ENCODE measurements around the gene TSTD2. TPM values are rescaled to one million over a fixed set of nuclear protein-coding genes. Genes with fewer than 3 reads are reported as not detected.

Gene TSTD2
- total and polyA plus RNA-seq, 4 donors, result 5.8 to 27.2 (median 18.1) TPM

DNA sequence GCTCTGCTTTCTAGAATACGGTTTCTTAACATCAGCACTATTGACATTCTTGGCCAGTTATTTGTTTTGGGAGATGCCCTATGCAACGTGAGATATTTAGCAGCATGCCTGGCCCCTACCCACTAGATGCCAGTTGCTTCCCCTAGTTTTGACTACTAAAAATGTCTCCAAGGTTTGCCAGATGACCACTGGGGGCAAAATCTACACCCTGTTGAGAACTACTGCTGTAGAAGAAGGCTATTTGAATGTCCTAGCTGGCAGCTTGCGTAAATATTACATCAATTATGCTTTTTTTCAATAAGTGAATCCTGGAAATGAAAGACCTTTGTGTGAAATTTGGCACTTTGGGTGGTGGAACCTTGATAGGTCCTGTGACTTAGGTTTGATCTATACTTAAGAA is 5.5 kb upstream of the TSTD2 start:
- Histone ChIP-seq H3K27me3 (ENCODE audit: control insufficient read depth in 1 of 2, insufficient read depth in 2 of 2, low read length in 1 of 2) (no peaks in the 10 kb centered on the region), H3K4me3 (ENCODE audit: low read length in 2 of 2) (no peak overlapping the region), H3K27ac (ENCODE audit: low read depth in 1 of 2, low read length in 2 of 2) (no peak overlapping the region), H3K4me1 (ENCODE audit: control insufficient read depth in 1 of 2, insufficient read depth in 2 of 2, low read length in 2 of 2) (peaks cover 0 to 10% of the 10 kb centered on the region in 2 donors), H3K9me3 (ENCODE audit: control insufficient read depth, low read length) (no peaks in the 10 kb centered on the region), H3K36me3 (ENCODE audit: control insufficient read depth in 1 of 2, insufficient read depth in 2 of 2, low read length in 1 of 2) (peaks cover 0 to 2% of the 10 kb centered on the region in 2 donors)
- intact Hi-C loops (cut with DNase I), result no loop called here
- 51% methylated on average over 3 of the region's 3 CpGs for whole genome bisulfite sequencing, 2 donors
- ATAC-seq (ENCODE audit: low FRiP score) (no peak), DNase-seq (no peak)

DNA sequence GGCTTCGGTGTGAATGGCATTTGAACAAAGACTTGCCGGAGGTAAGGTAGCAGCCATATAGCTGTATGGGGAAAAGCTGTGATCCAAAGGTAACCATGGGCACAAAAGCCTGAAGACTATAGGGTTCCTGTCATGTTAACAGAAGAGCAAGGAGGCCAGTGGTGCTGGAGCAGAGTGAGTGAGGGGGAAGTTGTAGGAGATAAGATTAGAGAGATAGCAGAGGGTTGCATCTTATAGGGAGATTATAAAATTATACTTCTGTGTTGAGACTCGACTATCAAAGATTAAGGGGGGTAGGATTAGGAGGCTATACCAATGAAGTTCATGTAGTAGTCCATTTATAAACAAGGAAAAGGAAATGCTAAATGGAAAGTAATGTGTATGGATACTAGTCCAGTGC is 3.7 kb upstream of the TSTD2 start:
- H3K4me1 ChIP-seq (ENCODE audit: control insufficient read depth in 1 of 2, insufficient read depth in 2 of 2, low read length in 2 of 2), result peaks cover 0 to 10% of the 10 kb centered on the region in 2 donors
- no peak overlapping the region for H3K4me3 ChIP-seq (ENCODE audit: low read length in 2 of 2)
- no peaks in the 10 kb centered on the region for H3K27me3 ChIP-seq (ENCODE audit: control insufficient read depth in 1 of 2, insufficient read depth in 2 of 2, low read length in 1 of 2)
- no peak for ATAC-seq (ENCODE audit: low FRiP score)
- H3K27ac ChIP-seq (ENCODE audit: low read depth in 1 of 2, low read length in 2 of 2), result no peak overlapping the region
- no peak for DNase-seq
- intact Hi-C loops (cut with DNase I), result no loop called here
- 74 to 76% methylated on average over 3 of the region's 3 CpGs for WGBS, 2 donors
- no peaks in the 10 kb centered on the region for H3K9me3 ChIP-seq (ENCODE audit: control insufficient read depth, low read length)
- no peaks in the 10 kb centered on the region for H3K36me3 ChIP-seq (ENCODE audit: control insufficient read depth in 1 of 2, insufficient read depth in 2 of 2, low read length in 1 of 2)

DNA sequence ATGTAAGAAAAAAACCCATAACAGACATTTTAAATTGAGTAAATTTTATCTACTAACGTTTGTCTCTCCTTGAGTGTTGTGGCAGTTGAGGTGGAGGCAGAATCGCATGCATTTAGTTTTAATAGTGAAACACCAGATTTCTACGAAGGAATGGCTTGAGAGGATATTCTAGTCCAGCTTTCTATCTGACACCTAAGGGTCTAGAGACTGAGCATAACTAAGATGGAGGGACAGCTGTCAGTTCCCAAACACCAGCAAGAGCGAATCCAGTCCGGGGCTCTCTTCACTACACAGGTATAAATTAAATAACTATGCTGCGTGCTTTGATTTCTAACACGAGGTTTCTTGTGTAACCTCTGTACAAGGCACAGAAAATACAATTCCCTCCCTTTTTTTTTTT is 1.9 kb upstream of the TSTD2 start:
- no peaks in the 10 kb centered on the region for H3K9me3 ChIP-seq (ENCODE audit: control insufficient read depth, low read length)
- no peaks in the 10 kb centered on the region for H3K27me3 ChIP-seq (ENCODE audit: control insufficient read depth in 1 of 2, insufficient read depth in 2 of 2, low read length in 1 of 2)
- H3K4me1 ChIP-seq (ENCODE audit: control insufficient read depth in 1 of 2, insufficient read depth in 2 of 2, low read length in 2 of 2), result peaks cover 0 to 10% of the 10 kb centered on the region in 2 donors
- 74 to 79% methylated on average over 7 of the region's 7 CpGs for WGBS, 2 donors
- H3K36me3 ChIP-seq (ENCODE audit: control insufficient read depth in 1 of 2, insufficient read depth in 2 of 2, low read length in 1 of 2), result no peaks in the 10 kb centered on the region
- intact Hi-C loops (cut with DNase I), result no loop called here
- H3K4me3 ChIP-seq (ENCODE audit: low read length in 2 of 2), result no peak overlapping the region
- DNase-seq (no peak), ATAC-seq (ENCODE audit: low FRiP score) (no peak)
- no peak overlapping the region for H3K27ac ChIP-seq (ENCODE audit: low read depth in 1 of 2, low read length in 2 of 2)

DNA sequence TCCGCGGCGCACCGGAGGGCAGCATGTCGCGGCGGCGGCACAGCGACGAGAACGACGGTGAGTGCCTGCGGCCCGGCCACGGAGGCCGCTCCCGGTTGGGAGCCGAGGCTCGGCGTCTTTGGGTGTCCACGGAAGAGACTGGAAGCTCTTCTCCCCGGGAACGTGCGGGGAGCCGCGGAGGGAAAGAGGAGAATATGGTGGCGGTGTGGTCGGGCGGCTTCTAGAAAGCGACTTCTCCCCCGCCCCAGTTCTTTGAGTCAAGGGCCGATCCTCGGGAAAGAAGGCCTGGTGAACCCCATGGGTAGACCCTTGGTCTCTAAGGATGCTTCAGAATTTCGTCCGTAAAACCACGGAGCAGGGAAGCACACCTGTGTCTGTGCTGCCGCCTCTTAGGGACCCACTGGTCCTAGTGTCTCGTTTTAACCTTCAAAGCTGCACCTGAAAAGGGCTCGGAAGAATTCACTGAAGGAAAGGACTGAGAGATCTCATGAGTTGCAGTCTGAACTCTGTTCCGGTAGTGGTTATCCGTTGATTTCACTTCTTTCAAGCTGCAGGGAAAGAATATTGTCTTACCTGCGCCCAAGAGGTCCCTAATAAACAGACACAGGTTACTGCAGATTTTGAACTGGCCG is 807 bp upstream of the TSTD2 start:
- WGBS, 2 donors, result 0% methylated on average over 43 of the region's 43 CpGs
- Histone ChIP-seq H3K27ac (ENCODE audit: low read depth in 1 of 2, low read length in 2 of 2) (peak overlapping the region; percentile 40 to 95), H3K4me3 (ENCODE audit: low read length in 2 of 2) (peak overlapping the region; percentile 4 to 94), H3K4me1 (ENCODE audit: control insufficient read depth in 1 of 2, insufficient read depth in 2 of 2, low read length in 2 of 2) (peaks cover 0 to 10% of the 10 kb centered on the region in 2 donors), H3K27me3 (ENCODE audit: control insufficient read depth in 1 of 2, insufficient read depth in 2 of 2, low read length in 1 of 2) (no peaks in the 10 kb centered on the region), H3K36me3 (ENCODE audit: control insufficient read depth in 1 of 2, insufficient read depth in 2 of 2, low read length in 1 of 2) (no peaks in the 10 kb centered on the region), H3K9me3 (ENCODE audit: control insufficient read depth, low read length) (no peaks in the 10 kb centered on the region)
- DNase-seq (no peak), ATAC-seq (ENCODE audit: low FRiP score) (no peak)
- intact Hi-C loops (cut with DNase I), result no loop called here

DNA sequence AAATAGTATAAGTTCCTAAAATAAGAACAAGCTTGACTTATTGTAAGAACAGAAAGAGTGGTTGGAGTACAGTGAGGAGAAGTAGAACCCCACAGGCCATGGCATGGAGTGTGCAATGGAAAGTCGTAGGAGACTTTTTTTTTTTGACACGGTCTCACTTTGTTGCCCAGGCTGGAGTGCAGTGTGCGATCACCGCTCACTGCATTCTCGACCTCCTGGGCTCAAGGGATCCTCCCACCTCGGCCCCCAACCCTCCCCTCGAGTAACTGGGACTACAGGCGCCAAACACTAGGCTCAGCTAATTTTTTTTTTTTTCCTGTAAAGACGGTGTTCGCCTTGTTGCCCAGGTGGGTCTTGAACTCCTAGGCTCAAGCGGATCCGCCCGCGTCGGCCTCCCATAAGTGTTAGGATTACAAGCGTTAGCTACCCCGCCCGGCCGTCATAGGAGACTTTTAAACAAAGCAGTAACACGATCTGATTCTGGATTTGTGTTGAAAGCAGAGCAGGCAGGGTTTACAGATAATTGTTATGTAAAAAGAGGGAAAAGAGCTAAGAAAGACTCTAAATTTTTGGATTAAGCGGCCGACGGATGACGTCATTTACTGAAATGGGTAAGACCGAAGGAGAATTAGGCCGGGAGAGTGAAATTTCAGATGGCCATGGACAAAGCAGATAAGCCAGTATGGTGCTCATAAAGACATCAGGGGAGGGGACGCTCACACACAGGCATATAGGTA is 752 bp downstream of the TSTD2 start:
- intact Hi-C loops (cut with DNase I), result no loop called here
- 0 to 1% methylated on average over 27 of the region's 27 CpGs for WGBS, 2 donors
- no peaks in the 10 kb centered on the region for H3K36me3 ChIP-seq (ENCODE audit: control insufficient read depth in 1 of 2, insufficient read depth in 2 of 2, low read length in 1 of 2)
- no peaks in the 10 kb centered on the region for H3K27me3 ChIP-seq (ENCODE audit: control insufficient read depth in 1 of 2, insufficient read depth in 2 of 2, low read length in 1 of 2)
- DNase-seq (peak; percentile 65 to 84), ATAC-seq (ENCODE audit: low FRiP score) (peak; percentile 36)
- H3K4me1 ChIP-seq (ENCODE audit: control insufficient read depth in 1 of 2, insufficient read depth in 2 of 2, low read length in 2 of 2), result peaks cover 0 to 13% of the 10 kb centered on the region in 2 donors
- peak overlapping the region; percentile 95 to 96 for H3K27ac ChIP-seq (ENCODE audit: low read depth in 1 of 2, low read length in 2 of 2)
- peak overlapping the region; percentile 52 to 61 for H3K4me3 ChIP-seq (ENCODE audit: low read length in 2 of 2)
- H3K9me3 ChIP-seq (ENCODE audit: control insufficient read depth, low read length), result no peaks in the 10 kb centered on the region

DNA sequence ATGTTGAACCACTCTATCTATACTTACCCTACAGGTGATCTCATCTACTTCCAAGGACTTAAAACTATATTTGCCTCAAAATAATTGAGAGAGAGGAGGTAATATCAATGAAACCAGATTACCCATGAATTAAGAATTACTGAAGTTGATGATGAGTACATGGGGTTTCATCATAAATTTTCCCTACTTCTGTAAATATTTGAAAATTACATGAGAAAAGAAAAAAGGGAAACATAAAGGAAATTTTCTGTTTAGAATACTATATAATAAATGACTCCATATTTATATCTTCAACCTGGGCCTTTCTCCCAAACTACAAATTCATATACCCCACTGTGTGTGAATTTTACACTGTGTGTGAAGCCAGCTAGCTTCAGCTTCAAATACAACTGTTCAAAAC is 2.6 kb downstream of the TSTD2 start:
- no peak for DNase-seq
- no peak overlapping the region for H3K27ac ChIP-seq (ENCODE audit: low read depth in 1 of 2, low read length in 2 of 2)
- intact Hi-C loops (cut with DNase I), result no loop called here
- no peaks in the 10 kb centered on the region for H3K27me3 ChIP-seq (ENCODE audit: control insufficient read depth in 1 of 2, insufficient read depth in 2 of 2, low read length in 1 of 2)
- ATAC-seq (ENCODE audit: low FRiP score), result no peak
- H3K9me3 ChIP-seq (ENCODE audit: control insufficient read depth, low read length), result no peaks in the 10 kb centered on the region
- peaks cover 0 to 6% of the 10 kb centered on the region in 2 donors for H3K4me1 ChIP-seq (ENCODE audit: control insufficient read depth in 1 of 2, insufficient read depth in 2 of 2, low read length in 2 of 2)
- peaks cover 0 to 1% of the 10 kb centered on the region in 2 donors for H3K36me3 ChIP-seq (ENCODE audit: control insufficient read depth in 1 of 2, insufficient read depth in 2 of 2, low read length in 1 of 2)
- no peak overlapping the region for H3K4me3 ChIP-seq (ENCODE audit: low read length in 2 of 2)

DNA sequence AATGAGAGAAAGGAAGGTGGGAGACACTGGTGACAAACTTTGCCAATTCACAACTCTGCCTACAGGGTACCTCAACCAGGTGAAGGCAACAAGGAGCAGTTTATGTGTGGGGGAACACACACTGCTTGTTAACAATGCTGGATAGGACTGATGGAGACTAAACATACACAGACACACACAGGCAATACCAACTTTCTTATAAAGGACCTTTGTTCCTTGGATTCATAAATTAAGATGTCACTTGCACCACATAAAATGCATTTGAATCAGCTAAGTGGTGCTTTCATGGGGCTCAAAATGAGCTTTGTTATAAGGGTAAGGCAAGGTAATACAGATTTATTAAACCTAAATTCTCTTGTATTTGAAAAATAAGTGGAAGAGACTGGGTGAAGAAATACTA is 4.0 kb downstream of the TSTD2 start:
- Histone ChIP-seq H3K27me3 (ENCODE audit: control insufficient read depth in 1 of 2, insufficient read depth in 2 of 2, low read length in 1 of 2) (no peaks in the 10 kb centered on the region), H3K4me1 (ENCODE audit: control insufficient read depth in 1 of 2, insufficient read depth in 2 of 2, low read length in 2 of 2) (peaks cover 0 to 3% of the 10 kb centered on the region in 2 donors), H3K36me3 (ENCODE audit: control insufficient read depth in 1 of 2, insufficient read depth in 2 of 2, low read length in 1 of 2) (peaks cover 3 to 5% of the 10 kb centered on the region in 2 donors), H3K4me3 (ENCODE audit: low read length in 2 of 2) (no peak overlapping the region), H3K9me3 (ENCODE audit: control insufficient read depth, low read length) (no peaks in the 10 kb centered on the region), H3K27ac (ENCODE audit: low read depth in 1 of 2, low read length in 2 of 2) (no peak overlapping the region)
- intact Hi-C loops (cut with DNase I), result no loop called here
- DNase-seq (no peak), ATAC-seq (ENCODE audit: low FRiP score) (no peak)

DNA sequence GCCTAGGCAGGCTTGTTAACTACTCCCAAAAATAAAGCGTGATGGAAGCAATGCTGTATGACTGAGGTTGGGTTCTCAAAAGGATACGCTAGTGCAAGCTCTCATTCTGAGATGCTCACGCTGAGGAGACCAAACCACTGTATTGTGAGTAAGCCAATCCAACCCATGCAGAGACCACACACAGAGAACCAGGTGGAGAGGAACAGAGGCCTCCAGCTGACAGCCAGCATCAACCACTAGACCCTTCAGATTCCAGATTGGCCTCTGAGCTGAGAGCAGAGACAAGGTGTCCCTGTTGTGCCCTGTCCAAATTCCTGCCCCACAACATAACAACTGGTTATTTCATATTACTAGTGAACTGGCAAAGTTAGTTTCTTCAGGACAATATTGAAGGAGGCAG is 4.5 kb downstream of the TSTD2 start:
- peaks cover 0 to 3% of the 10 kb centered on the region in 2 donors for H3K4me1 ChIP-seq (ENCODE audit: control insufficient read depth in 1 of 2, insufficient read depth in 2 of 2, low read length in 2 of 2)
- H3K27ac ChIP-seq (ENCODE audit: low read depth in 1 of 2, low read length in 2 of 2), result no peak overlapping the region
- WGBS, 2 donors, result 90 to 93% methylated on average over 3 of the region's 3 CpGs

DNA sequence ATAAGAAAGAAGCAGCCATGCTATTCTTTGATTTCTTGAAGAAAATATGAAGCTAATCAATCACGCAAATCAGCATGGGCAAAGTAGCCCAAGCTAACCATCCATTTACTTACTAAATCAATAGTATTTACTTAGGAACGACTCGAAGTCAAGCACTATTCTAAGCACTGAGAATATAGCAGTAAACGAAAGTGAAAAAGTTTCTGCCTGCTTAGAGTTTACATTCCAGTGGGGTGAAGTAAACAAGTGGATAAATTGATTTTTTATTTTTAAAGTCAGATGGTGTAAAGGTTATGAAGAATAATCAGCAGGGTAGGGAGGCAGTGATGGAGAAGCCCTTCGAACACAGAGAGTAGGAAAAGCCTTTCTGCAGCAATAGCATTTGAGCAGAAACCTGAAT is 5.5 kb downstream of the TSTD2 start:
- H3K4me3 ChIP-seq (ENCODE audit: low read length in 2 of 2), result no peak overlapping the region
- 68 to 71% methylated on average over 5 of the region's 5 CpGs for WGBS, 2 donors
- H3K27ac ChIP-seq (ENCODE audit: low read depth in 1 of 2, low read length in 2 of 2), result no peak overlapping the region

More for the DNA sequence above, 4.5 kb downstream of the TSTD2 start:
- no peak overlapping the region for H3K4me3 ChIP-seq (ENCODE audit: low read length in 2 of 2)
- DNase-seq (no peak), ATAC-seq (ENCODE audit: low FRiP score) (no peak)
- intact Hi-C loops (cut with DNase I), result no loop called here
- no peaks in the 10 kb centered on the region for H3K9me3 ChIP-seq (ENCODE audit: control insufficient read depth, low read length)
- no peaks in the 10 kb centered on the region for H3K27me3 ChIP-seq (ENCODE audit: control insufficient read depth in 1 of 2, insufficient read depth in 2 of 2, low read length in 1 of 2)
- H3K36me3 ChIP-seq (ENCODE audit: control insufficient read depth in 1 of 2, insufficient read depth in 2 of 2, low read length in 1 of 2), result peaks cover 7% of the 10 kb centered on the region in 2 donors

More for the DNA sequence above, 5.5 kb downstream of the TSTD2 start:
- H3K4me1 ChIP-seq (ENCODE audit: control insufficient read depth in 1 of 2, insufficient read depth in 2 of 2, low read length in 2 of 2), result peaks cover 0 to 3% of the 10 kb centered on the region in 2 donors
- ATAC-seq (ENCODE audit: low FRiP score), result no peak
- intact Hi-C loops (cut with DNase I), result no loop called here
- H3K9me3 ChIP-seq (ENCODE audit: control insufficient read depth, low read length), result no peaks in the 10 kb centered on the region
- H3K27me3 ChIP-seq (ENCODE audit: control insufficient read depth in 1 of 2, insufficient read depth in 2 of 2, low read length in 1 of 2), result no peaks in the 10 kb centered on the region
- H3K36me3 ChIP-seq (ENCODE audit: control insufficient read depth in 1 of 2, insufficient read depth in 2 of 2, low read length in 1 of 2), result peaks cover 7% of the 10 kb centered on the region in 2 donors
- DNase-seq, result no peak
